22Rv1 (cell line): Measurements from ENCODE around the gene OR11H7.
"Not testable (repeated sequence)": the region's sequence is repeated elsewhere in the genome, so short reads cannot be mapped to it uniquely, and the experiment has no call there.

Source experiments
- H3K27ac ChIP-seq: fragments of 450-650 bp; 2 replicates; pipeline ENCODE4 v1.5.1; 2017
- CTCF ChIP-seq: fragments of 450-650 bp; IDR thresholded peaks from 2 replicates; pipeline ENCODE4 v1.5.1; 2017; ENCODE audit warnings: mild to moderate bottlenecking
- ZFX ChIP-seq: fragments of 450-650 bp; IDR thresholded peaks from 2 replicates; pipeline ENCODE4 v1.6.1; 2017; ENCODE audit warnings: antibody characterized with exemption, borderline replicate concordance

Gene OR11H7

DNA sequence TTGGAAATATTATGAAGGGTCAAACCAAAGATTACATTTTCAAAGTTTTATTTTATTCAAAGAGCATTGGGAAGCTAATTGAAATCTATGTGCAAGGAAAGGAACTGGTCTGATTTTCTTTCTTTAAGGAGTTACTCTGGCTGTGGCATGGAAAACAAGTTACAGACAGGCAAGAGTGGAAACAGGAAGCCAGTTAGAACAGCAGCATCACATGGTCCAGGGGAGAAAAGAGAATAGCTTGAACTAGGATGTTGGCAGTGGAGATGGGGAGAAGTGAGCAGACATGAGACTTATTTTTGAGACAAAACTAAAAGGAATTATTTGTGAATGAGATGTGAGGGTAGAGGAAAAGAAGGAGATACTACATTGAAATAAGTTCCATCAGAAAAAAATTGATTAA, 34.7 kb upstream of the OR11H7 start:
- H3K27ac ChIP-seq: no peak overlapping the region

GRCh38 chr14:20195170-20195569, 33.6 kb upstream of the OR11H7 start:
- H3K27ac ChIP-seq: not testable (repeated sequence)

More for the DNA sequence above, 34.7 kb upstream of the OR11H7 start:
- TF ChIP-seq CTCF (no peak), ZFX (no peak)

DNA sequence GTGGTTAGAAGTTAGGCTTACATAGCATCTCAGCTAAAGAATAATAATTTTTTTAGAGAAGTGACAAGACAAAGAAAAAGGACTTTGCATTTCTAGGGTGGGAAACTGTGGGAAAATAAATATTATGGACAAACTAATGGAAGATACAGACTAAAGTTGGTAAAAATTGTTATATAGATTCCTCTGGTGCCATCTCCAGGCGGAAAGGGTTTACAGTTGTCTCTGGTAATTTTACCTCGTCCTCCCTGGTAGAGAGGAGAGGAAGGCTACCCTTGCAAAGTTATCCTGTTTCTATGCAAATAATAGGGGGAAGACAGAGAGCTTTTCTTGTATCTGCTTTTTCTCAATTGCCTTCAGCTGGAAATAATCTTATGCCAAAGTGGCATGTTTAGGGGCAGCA, 32.9 kb upstream of the OR11H7 start:
- TF ChIP-seq ZFX (no peak), CTCF (peak; percentile 53)
- no peak overlapping the region for H3K27ac ChIP-seq

GRCh38 chr14:20197459-20197858, 31.3 kb upstream of the OR11H7 start:
- H3K27ac ChIP-seq: no peak overlapping the region
- TF ChIP-seq ZFX (no peak), CTCF (no peak)

- no peak overlapping the region for H3K27ac ChIP-seq
- no peak for TF ChIP-seq CTCF
- TF ChIP-seq ZFX: no peak
Measured at GRCh38 chr14:20198991-20199390, 29.8 kb upstream of the OR11H7 start.

DNA sequence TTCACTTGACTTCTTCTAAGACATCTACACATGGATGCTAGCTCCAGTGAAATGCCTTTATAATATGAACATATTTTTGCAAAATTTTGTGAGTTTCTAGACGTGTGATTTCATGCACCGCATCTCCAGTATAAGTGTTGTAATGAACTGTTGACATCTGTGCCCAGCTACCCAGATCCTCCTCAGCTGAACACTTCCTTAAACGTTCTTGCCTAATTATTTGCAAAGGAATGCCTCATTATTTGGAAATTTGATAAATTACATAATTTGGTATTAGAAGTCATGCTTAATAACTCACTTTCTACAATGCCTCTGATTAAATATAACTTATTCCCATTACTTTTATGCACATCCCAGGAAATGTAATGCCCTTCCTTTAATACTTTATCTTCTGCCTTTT, 24.1 kb upstream of the OR11H7 start:
- H3K27ac ChIP-seq: no peak overlapping the region
- TF ChIP-seq CTCF (no peak), ZFX (no peak)

GRCh38 chr14:20209595-20209994, 19.2 kb upstream of the OR11H7 start:
- TF ChIP-seq ZFX: no peak
- TF ChIP-seq CTCF: no peak
- no peak overlapping the region for H3K27ac ChIP-seq

- H3K27ac ChIP-seq: not testable (repeated sequence)
Measured at GRCh38 chr14:20212406-20212805, 16.4 kb upstream of the OR11H7 start.
